Ovary (tissue), 3 donors: ENCODE measurements around the gene UGT2A3.

Experiments
- POLR2A ChIP-seq: fragments of 450-650 bp; IDR thresholded peaks from one replicate; pipeline ENCODE4 v1.6.1; 2017; ENCODE audit warnings: antibody characterized with exemption, mild to moderate bottlenecking, moderate library complexity
- TF ChIP-seq, protein P1 (sequence below), 3 donors: fragments of 450-650 bp in 2 of 3; fragments of 200-600 bp in 1 of 3; IDR thresholded peaks; one replicate each; pipeline versions ENCODE4 v1.5.1 to v1.8.0; 2016 to 2022; ENCODE audit warnings: antibody characterized with exemption in 3 of 3, mild to moderate bottlenecking in 1 of 3
- donor health status: DM: no; HTN: no; CAD: no.

GRCh38 chr4:68891678-68892077, 59.9 kb downstream of the UGT2A3 start:
- no peak for TF ChIP-seq POLR2A
- TF ChIP-seq, protein P1, sequence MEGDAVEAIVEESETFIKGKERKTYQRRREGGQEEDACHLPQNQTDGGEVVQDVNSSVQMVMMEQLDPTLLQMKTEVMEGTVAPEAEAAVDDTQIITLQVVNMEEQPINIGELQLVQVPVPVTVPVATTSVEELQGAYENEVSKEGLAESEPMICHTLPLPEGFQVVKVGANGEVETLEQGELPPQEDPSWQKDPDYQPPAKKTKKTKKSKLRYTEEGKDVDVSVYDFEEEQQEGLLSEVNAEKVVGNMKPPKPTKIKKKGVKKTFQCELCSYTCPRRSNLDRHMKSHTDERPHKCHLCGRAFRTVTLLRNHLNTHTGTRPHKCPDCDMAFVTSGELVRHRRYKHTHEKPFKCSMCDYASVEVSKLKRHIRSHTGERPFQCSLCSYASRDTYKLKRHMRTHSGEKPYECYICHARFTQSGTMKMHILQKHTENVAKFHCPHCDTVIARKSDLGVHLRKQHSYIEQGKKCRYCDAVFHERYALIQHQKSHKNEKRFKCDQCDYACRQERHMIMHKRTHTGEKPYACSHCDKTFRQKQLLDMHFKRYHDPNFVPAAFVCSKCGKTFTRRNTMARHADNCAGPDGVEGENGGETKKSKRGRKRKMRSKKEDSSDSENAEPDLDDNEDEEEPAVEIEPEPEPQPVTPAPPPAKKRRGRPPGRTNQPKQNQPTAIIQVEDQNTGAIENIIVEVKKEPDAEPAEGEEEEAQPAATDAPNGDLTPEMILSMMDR (IDR thresholded peaks at IDR 0.05), result no peak
